ENCODE results near the gene CELSR1. TPM values are rescaled to one million over a fixed set of nuclear protein-coding genes. Genes with fewer than 3 reads are reported as not detected.

CELSR1 gene
- total and polyA plus RNA-seq, 12 donors, result 0.11 to 4.3 (median 1.9) TPM

- no peak for DNase-seq
- H3K27me3 ChIP-seq, result no peaks in the 10 kb centered on the region
- no peaks in the 10 kb centered on the region for H3K9me3 ChIP-seq (replicated peaks in 1 of 3)
- 52 to 62% (median 56%) methylated on average over 6 to 11 of the region's 11 CpGs for WGBS, 4 donors
- no peaks in the 10 kb centered on the region for H3K36me3 ChIP-seq (replicated peaks in 1 of 2)
- intact Hi-C loops (cut with DNase I), result no loop called here
- H3K27ac ChIP-seq, result no peak overlapping the region
- H3K4me3 ChIP-seq, result no peak overlapping the region
- TF ChIP-seq CTCF (IDR thresholded peaks at IDR 0.05) (no peak), POLR2A (IDR thresholded peaks at IDR 0.05) (no peak)
- no peaks in the 10 kb centered on the region for H3K4me1 ChIP-seq (replicated peaks in 1 of 2)
Observed at GRCh38 chr22:46491946-46492345, 45.5 kb downstream of the CELSR1 start.

GRCh38 chr22:46490538-46490937 lies 46.9 kb downstream of the CELSR1 start:
- Histone ChIP-seq H3K9me3 (replicated peaks in 1 of 3) (no peaks in the 10 kb centered on the region), H3K36me3 (replicated peaks in 1 of 2) (no peaks in the 10 kb centered on the region), H3K4me3 (no peak overlapping the region), H3K27me3 (no peaks in the 10 kb centered on the region), H3K4me1 (replicated peaks in 1 of 2) (no peaks in the 10 kb centered on the region), H3K27ac (no peak overlapping the region)
- 76 to 89% (median 85%) methylated on average over 7 to 11 of the region's 11 CpGs for WGBS, 4 donors
- DNase-seq, result no peak
- TF ChIP-seq CTCF (IDR thresholded peaks at IDR 0.05) (no peak), POLR2A (IDR thresholded peaks at IDR 0.05) (no peak)
- intact Hi-C loops (cut with DNase I), result no loop called here

- H3K27ac ChIP-seq, result no peak overlapping the region
- 64 to 73% (median 67%) methylated on average over 7 to 12 of the region's 12 CpGs for whole genome bisulfite sequencing, 4 donors
- no peaks in the 10 kb centered on the region for H3K36me3 ChIP-seq (replicated peaks in 1 of 2)
- intact Hi-C loops (cut with DNase I), result no loop called here
- no peaks in the 10 kb centered on the region for H3K4me1 ChIP-seq (replicated peaks in 1 of 2)
- H3K4me3 ChIP-seq, result no peak overlapping the region
- no peaks in the 10 kb centered on the region for H3K9me3 ChIP-seq (replicated peaks in 1 of 3)
- DNase-seq, result no peak
- H3K27me3 ChIP-seq, result no peaks in the 10 kb centered on the region
- no peak for TF ChIP-seq POLR2A (IDR thresholded peaks at IDR 0.05)
- TF ChIP-seq CTCF (IDR thresholded peaks at IDR 0.05), result no peak
Observed at GRCh38 chr22:46486996-46487717, 50.3 kb downstream of the CELSR1 start.

- DNase-seq, result no peak
- TF ChIP-seq CTCF (IDR thresholded peaks at IDR 0.05), result no peak
- no peak for TF ChIP-seq POLR2A (IDR thresholded peaks at IDR 0.05)
- Histone ChIP-seq H3K4me1 (replicated peaks in 1 of 2) (no peaks in the 10 kb centered on the region), H3K27ac (no peak overlapping the region), H3K27me3 (peaks cover 4% of the 10 kb centered on the region), H3K4me3 (no peak overlapping the region), H3K9me3 (replicated peaks in 1 of 3) (no peaks in the 10 kb centered on the region), H3K36me3 (replicated peaks in 1 of 2) (no peaks in the 10 kb centered on the region)
- 61 to 78% (median 68%) methylated on average over 14 to 15 of the region's 15 CpGs for WGBS, 4 donors
- intact Hi-C loops (cut with DNase I), result no loop called here
Observed at GRCh38 chr22:46484861-46485595, 52.4 kb downstream of the CELSR1 start.

Measured in adrenal gland (tissue), 12 donors.